NCI-H2227 (cell line): ENCODE measurements around the gene POLR2J3.
"Not testable (repeated sequence)": the region's sequence is repeated elsewhere in the genome, so short reads cannot be mapped to it uniquely, and the experiment has no call there.

Experiments used
- DNase-seq: peaks from one replicate; lab custom pipeline; 2025; ENCODE audit not compliant: unreplicated experiment; lab: John Stamatoyannopoulos, UW

POLR2J3 gene

DNA sequence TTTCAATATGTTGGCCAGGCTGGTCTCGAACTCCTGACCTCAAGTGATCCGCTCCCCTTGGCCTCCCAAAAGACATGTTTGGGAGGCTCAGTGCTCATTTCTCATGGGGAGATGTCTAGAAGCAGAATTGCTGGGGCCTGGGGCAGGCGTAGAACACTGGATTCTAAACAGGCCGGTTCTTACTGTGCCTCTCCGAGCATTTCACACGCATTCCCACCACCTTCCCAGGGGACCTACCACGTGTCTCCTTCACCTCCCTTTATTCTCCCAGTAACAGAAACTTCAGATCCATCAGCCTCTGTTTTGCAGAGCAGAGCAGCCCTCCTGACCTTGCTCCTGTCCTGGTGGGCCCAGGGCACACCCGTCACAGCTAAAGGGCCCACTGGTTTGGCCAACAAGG lies 45.2 kb downstream of the POLR2J3 start:
- DNase-seq, result not testable (repeated sequence)

DNA sequence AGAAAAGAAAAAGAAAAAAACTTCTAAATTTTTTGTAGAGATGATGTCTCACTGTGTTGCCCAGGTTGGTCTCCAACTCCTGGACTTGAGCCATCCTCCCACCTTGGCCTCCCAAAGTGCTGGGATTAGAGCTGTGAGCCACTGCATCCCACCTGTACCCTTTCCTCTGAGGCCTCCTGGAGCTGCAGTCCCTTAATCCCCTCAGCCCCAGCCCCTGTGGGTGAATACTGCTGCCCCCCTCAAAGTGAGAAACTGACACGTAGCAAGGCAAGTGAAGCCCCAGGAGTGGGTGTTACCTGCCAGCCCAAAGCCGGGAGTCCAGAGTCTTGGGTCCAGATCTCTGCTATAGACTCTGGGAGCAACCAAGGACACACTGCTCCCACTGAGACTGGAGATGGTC lies 47.6 kb downstream of the POLR2J3 start:
- DNase-seq, result not testable (repeated sequence)

DNA sequence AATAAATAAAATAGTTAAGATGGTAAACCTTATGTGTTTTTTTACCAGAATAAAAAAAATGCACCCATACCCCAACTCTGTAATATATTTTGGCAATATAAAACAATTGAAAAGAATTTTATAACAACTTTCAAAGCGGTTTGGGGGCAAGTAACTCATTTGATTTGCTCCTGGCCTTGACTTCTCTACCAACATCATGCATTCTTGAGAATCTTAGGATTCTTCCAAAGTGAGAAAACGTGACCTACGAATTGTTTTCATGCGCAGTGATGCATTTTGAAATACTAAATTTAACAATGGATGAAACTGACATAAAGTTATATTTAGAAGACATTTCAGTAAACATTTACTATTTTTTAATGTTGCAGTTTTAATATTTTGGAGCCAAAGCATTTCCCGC lies 51.6 kb downstream of the POLR2J3 start:
- not testable (repeated sequence) for DNase-seq

DNA sequence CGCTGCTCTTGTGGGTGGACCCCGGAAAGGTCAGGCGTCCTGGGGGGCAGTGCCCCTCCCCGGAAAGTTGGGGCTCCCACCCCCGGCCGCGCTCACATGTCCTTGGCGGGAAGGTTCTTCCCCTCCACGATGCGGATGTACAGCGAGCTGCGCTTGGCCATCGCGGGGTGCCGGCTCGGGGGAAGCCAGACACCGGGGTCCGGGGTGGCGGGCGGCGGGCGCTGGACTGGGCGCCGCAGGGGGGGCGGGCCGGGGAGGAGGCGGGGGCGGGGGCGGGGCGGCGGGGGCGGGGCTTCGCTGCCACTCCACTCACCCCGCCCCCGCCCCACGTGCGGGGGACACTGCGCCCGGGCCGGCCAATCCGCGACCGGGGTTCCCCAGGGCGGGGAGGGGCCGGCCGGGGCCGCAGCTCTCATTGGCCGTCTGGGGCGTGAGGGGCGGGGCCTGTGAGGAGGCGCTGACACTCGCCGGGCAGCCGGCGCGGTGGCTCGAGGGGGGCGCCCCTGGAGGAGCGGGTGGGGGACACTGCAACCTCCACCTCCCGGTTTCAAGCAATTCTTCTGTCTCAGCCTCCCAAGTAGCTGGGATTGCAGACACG lies 54.7 kb downstream of the POLR2J3 start, which contains the start of gene RASA4B:
Gene RASA4B (minus strand): TSS at position 228 of the 598 bp plus-strand sequence. CDS start 67 bp downstream, at position 161.
- DNase-seq, result not testable (repeated sequence)
